ENCODE results near the gene S100A8. TPM values are rescaled to one million over a fixed set of nuclear protein-coding genes. Genes with fewer than 3 reads are reported as not detected.

Gene S100A8
- not detected in 2 replicates for total RNA-seq

GRCh38 chr1:153390938-153391710 is at the start of gene S100A8:
Gene S100A8 (minus strand): TSS chr1:153391073. CDS start chr1:153390535, 538 bp downstream.

GRCh38 chr1:153415850-153416570 is 25.1 kb upstream of the S100A8 start, which contains the start of gene S100A7A:
Gene S100A7A (plus strand): TSS chr1:153416520. CDS start chr1:153418083, 1,563 bp downstream.

GRCh38 chr1:153375511-153375910 is 15.4 kb downstream of the S100A8 start, which contains the start of gene S100A12:
Gene S100A12 (minus strand): TSS chr1:153375621. CDS start chr1:153374592, 1,029 bp downstream.

GRCh38 chr1:153357853-153358690 is 32.8 kb downstream of the S100A8 start, which contains the start of gene S100A9:
Gene S100A9 (plus strand): TSS chr1:153357854. CDS start chr1:153358284, 430 bp downstream.

GRCh38 chr1:153348511-153349362 is 42.1 kb downstream of the S100A8 start, which contains the start of gene PGLYRP4:
Gene PGLYRP4 (minus strand): TSS chr1:153348841. CDS start chr1:153347932, 909 bp downstream.

Small RNAs within 50 kb of the gene (small RNA-seq; reads per million reads assigned to genes)
- not detected for gene S100A15A

Other genes with a start within 250 kb of the S100A8 start
- gene SPRR2G, start 240.2 kb downstream of the S100A8 start, total RNA-seq, result not detected in 2 replicates
- not detected in 2 replicates for gene LELP1, start 187.6 kb downstream of the S100A8 start, total RNA-seq
- gene PRR9, start 173.5 kb downstream of the S100A8 start, total RNA-seq, result not detected in 2 replicates
- not detected in 2 replicates for gene LORICRIN, start 131.4 kb downstream of the S100A8 start, total RNA-seq
- gene PGLYRP3, start 78.1 kb downstream of the S100A8 start, total RNA-seq, result not detected in 2 replicates
- not detected in 2 replicates for gene PGLYRP4, start 42.2 kb downstream of the S100A8 start, total RNA-seq
- gene S100A9, start 33.2 kb downstream of the S100A8 start, total RNA-seq, result not detected in 2 replicates
- not detected in 2 replicates for gene S100A12, start 15.5 kb downstream of the S100A8 start, total RNA-seq
- not detected in 2 replicates for gene S100A7A, start 25.4 kb upstream of the S100A8 start, total RNA-seq
- not detected in 2 replicates for gene S100A7, start 69.6 kb upstream of the S100A8 start, total RNA-seq
- gene S100A6, start 144.9 kb upstream of the S100A8 start, total RNA-seq, result 557 and 593 TPM in 2 replicates
- gene S100A5, start 149.9 kb upstream of the S100A8 start, total RNA-seq, result not detected in 2 replicates
- 1.2 and 2.1 TPM in 2 replicates for gene S100A4, start 154.7 kb upstream of the S100A8 start, total RNA-seq
- gene S100A3, start 158.2 kb upstream of the S100A8 start, total RNA-seq, result 0.53 and 0.79 TPM in 2 replicates
- 2.4 and 3.1 TPM in 2 replicates for gene S100A2, start 174.8 kb upstream of the S100A8 start, total RNA-seq
- 530 TPM in 2 replicates for gene S100A16, start 222.1 kb upstream of the S100A8 start, total RNA-seq
- not detected in 2 replicates for gene S100A14, start 225.3 kb upstream of the S100A8 start, total RNA-seq
- gene S100A13, start 236.4 kb upstream of the S100A8 start, total RNA-seq, result 96.9 and 122 TPM in 2 replicates
- not detected in 2 replicates for gene S100A1, start 237.4 kb upstream of the S100A8 start, total RNA-seq
- gene CHTOP, start 243.0 kb upstream of the S100A8 start, total RNA-seq, result 44.3 and 46.4 TPM in 2 replicates